Transverse colon (tissue), 4 donors: ENCODE measurements around the gene REEP5. TPM values are rescaled to one million over a fixed set of nuclear protein-coding genes. Genes with fewer than 3 reads are reported as not detected.
"Not testable (repeated sequence)": the region's sequence is repeated elsewhere in the genome, so short reads cannot be mapped to it uniquely, and the experiment has no call there.

Experiments
- DNase-seq: peaks from one replicate; pipeline ENCODE4 v3.0.0-alpha.2; 2019
- H3K27ac ChIP-seq, 4 donors: fragments of 200-600 bp; sonication (generic); 2 replicates each; pipeline ENCODE4 v1.5.1; 2016 to 2018; ENCODE audit warnings: inconsistent platforms in 4 of 4
- H3K27me3 ChIP-seq: fragments of 200-600 bp; sonication (generic); 2 replicates; pipeline ENCODE4 v1.5.1; 2017; ENCODE audit warnings: inconsistent platforms
- H3K36me3 ChIP-seq, 4 donors: fragments of 200-600 bp; sonication (generic); 2 replicates each; pipeline ENCODE4 v1.5.1; 2017 to 2019; ENCODE audit warnings: inconsistent platforms in 4 of 4
- H3K4me1 ChIP-seq, 4 donors: fragments of 200-600 bp; sonication (generic); 2 replicates each; pipeline ENCODE4 v1.5.1; 2017 to 2020; ENCODE audit warnings: inconsistent platforms in 4 of 4
- H3K4me3 ChIP-seq, 4 donors: fragments of 200-600 bp; sonication (generic); 1 replicate in 1 of 4; 2 replicates in 3 of 4; pipeline versions ENCODE4 v1.5.1 to v1.6.1; 2017 to 2019; ENCODE audit warnings: inconsistent platforms in 4 of 4
- H3K9me3 ChIP-seq, 2 donors: fragments of 200-600 bp; sonication (generic); 2 replicates each; pipeline ENCODE4 v1.5.1; 2017 to 2019; ENCODE audit warnings: inconsistent platforms in 2 of 2
- EP300 ChIP-seq: sonication (generic); formaldehyde crosslinking; IDR thresholded peaks from one replicate; pipeline ENCODE4 v1.6.1; 2017; ENCODE audit warnings: antibody characterized with exemption, low read depth
- POLR2A ChIP-seq: fragments of 450-650 bp; IDR thresholded peaks from one replicate; pipeline ENCODE4 v1.6.1; 2016; ENCODE audit warnings: antibody characterized with exemption, mild to moderate bottlenecking, moderate library complexity
- POLR2AphosphoS5 ChIP-seq, 3 donors: sonication (generic); formaldehyde crosslinking; IDR thresholded peaks; one replicate each; pipeline ENCODE4 v1.6.1; 2016; ENCODE audit warnings: antibody characterized with exemption in 3 of 3
- WGBS, 2 donors: methylation state at CpG; one replicate each; pipeline ENCODE4 v1.1.5; 2018; ENCODE audit warnings: low coverage in 1 of 2; 5-methylcytosine and 5-hydroxymethylcytosine counted together
- in situ Hi-C, 4 donors: fragments of 200-750 bp; cut with MboI; loops; one replicate each; pipeline versions ENCODE4 v1.15.0 to v1.15.1; 2017; ENCODE audit warnings: low sequenced_read_pairs in 3 of 4, low pct_ligation_motif_present in 1 of 4, low pct_unique_long_range_greater_than_20kb in 1 of 4
- intact Hi-C: fragments of 100-400 bp; cut with DNase I; formaldehyde crosslinking; loops from one replicate; pipeline ENCODE4 v1.15.1; 2023; ENCODE audit warnings: low total_unique reads
- total RNA-seq, 4 donors: library from RNA; depleted of rRNA; stranded (reverse); fragments of >200 nt; gene quantifications; one replicate each; pipeline ENCODE4 v1.1.0, GENCODE V29; 2016
- TF ChIP-seq, protein P1 (sequence below), 5 experiments: fragments of 200-600 bp in 3 of 5; fragments of 450-650 bp in 2 of 5; sonication (generic) in 3 of 5; IDR thresholded peaks; 1 replicate in 2 of 5; 2 replicates in 3 of 5; pipeline ENCODE4 v1.5.1; 2016 to 2017; ENCODE audit warnings: antibody characterized with exemption in 5 of 5, inconsistent platforms in 3 of 5, mild to moderate bottlenecking in 2 of 5, moderate library complexity in 1 of 5

REEP5 gene
- total RNA-seq, 4 donors from 2014 or later = 15.7 to 63.5 (median 56.4) TPM

DNA sequence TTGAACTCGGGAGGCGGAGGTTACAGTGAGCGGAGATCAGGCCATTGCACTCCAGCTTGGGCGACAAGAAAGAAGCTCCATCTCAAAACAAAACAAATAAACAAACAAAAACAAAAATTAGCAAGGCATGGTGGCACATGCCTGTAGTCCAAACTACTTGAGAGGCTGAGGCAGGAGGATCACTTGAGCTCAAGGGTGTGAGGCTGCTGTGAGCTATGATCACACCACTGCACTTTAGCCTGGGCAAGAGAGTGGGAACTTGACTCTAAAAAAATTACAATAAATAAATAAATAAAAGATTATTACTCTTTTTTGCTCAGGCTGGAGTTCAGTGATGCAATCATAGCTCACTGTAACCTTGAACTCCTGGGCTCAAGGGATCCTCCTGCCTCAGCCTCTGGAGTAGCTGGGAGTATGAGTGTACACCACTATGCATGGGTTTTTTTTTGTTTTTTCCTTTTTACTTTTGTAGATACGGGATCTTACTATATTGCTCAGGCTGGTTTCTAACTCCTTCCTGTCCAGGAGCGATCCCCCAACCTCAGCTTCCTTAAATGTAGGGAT is 45.6 kb upstream of the REEP5 start:
- no peaks in the 10 kb centered on the region for H3K4me1 ChIP-seq
- TF ChIP-seq, protein P1, sequence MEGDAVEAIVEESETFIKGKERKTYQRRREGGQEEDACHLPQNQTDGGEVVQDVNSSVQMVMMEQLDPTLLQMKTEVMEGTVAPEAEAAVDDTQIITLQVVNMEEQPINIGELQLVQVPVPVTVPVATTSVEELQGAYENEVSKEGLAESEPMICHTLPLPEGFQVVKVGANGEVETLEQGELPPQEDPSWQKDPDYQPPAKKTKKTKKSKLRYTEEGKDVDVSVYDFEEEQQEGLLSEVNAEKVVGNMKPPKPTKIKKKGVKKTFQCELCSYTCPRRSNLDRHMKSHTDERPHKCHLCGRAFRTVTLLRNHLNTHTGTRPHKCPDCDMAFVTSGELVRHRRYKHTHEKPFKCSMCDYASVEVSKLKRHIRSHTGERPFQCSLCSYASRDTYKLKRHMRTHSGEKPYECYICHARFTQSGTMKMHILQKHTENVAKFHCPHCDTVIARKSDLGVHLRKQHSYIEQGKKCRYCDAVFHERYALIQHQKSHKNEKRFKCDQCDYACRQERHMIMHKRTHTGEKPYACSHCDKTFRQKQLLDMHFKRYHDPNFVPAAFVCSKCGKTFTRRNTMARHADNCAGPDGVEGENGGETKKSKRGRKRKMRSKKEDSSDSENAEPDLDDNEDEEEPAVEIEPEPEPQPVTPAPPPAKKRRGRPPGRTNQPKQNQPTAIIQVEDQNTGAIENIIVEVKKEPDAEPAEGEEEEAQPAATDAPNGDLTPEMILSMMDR (IDR thresholded peaks at IDR 0.05) = no peak
- TF ChIP-seq EP300 (no peak), POLR2A (no peak), POLR2AphosphoS5 (IDR thresholded peaks at IDR 0.05) (no peak)
- WGBS, 2 donors = 92 to 93% methylated on average over 6 of the region's 6 CpGs
- DNase-seq = no peak
- H3K36me3 ChIP-seq = no peaks in the 10 kb centered on the region
- H3K27ac ChIP-seq = no peak overlapping the region
- in situ Hi-C loops (no loop called here), intact Hi-C loops (no loop called here)
- H3K27me3 ChIP-seq = no peaks in the 10 kb centered on the region
- no peaks in the 10 kb centered on the region for H3K9me3 ChIP-seq
- H3K4me3 ChIP-seq = no peak overlapping the region

DNA sequence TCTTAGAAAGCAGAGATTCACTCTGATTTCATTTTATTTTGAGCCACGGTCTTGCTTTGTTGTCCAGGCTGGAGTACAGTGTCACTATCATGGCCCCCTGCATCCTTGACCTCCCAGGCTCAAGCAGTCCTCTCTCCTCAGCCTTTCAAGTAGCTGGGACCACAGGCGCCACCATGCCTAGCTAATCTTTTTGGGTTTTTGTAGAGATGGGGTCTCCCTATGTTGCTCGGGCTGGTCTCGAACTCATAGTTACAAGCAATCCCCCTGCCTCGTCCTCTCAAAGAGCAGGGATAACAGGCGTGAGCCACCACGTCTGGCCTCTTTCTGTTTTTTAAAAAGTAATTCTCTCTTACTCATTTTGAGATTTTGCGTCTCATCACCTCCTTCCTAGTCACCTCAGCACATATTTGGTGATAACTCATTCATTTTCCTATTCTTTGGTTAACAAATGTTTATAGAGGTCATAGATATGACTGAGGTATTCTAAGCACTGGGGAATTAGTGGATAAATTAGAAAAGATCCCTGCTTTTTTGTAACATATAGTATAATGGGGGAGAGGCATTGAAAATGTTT is 43.8 kb upstream of the REEP5 start:
- intact Hi-C loops (no loop called here), in situ Hi-C loops (no loop called here)
- DNase-seq = no peak
- H3K4me3 ChIP-seq = no peak overlapping the region
- WGBS, 2 donors = 84 to 86% methylated on average over 7 to 8 of the region's 8 CpGs
- no peaks in the 10 kb centered on the region for H3K4me1 ChIP-seq
- no peak for TF ChIP-seq POLR2A
- TF ChIP-seq, protein P1 (IDR thresholded peaks at IDR 0.05) = no peak
- TF ChIP-seq POLR2AphosphoS5 (IDR thresholded peaks at IDR 0.05) = no peak
- TF ChIP-seq EP300 = no peak
- no peaks in the 10 kb centered on the region for H3K27me3 ChIP-seq
- H3K36me3 ChIP-seq = no peaks in the 10 kb centered on the region
- H3K27ac ChIP-seq = no peak overlapping the region
- H3K9me3 ChIP-seq = no peaks in the 10 kb centered on the region

DNA sequence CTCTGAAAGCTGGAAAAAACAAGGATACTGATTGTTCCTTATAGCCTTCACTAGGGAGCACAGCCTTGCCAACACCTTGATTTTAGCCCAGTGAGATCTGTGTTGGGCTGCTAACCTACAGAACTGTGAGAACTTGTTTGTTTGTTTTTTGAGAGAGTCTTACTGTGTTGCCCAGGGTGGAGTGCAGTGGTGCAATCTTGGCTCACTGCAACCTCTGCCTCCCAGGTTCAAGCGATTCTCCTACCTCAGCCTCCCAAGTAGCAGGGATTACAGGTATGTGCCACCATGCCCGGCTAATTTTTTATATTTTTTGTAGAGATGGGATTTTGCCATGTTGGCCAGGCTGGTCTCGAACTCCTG is 41.3 kb upstream of the REEP5 start:
- intact Hi-C loops, H3K27me3 ChIP-seq, H3K36me3 ChIP-seq, DNase-seq, H3K4me3 ChIP-seq, H3K9me3 ChIP-seq, in situ Hi-C loops, H3K27ac ChIP-seq: not testable (repeated sequence)
- 88 to 89% methylated on average over 3 of the region's 3 CpGs for WGBS, 2 donors
- H3K4me1 ChIP-seq = peaks cover 0 to 13% (median 5%) of the 10 kb centered on the region in 4 donors

DNA sequence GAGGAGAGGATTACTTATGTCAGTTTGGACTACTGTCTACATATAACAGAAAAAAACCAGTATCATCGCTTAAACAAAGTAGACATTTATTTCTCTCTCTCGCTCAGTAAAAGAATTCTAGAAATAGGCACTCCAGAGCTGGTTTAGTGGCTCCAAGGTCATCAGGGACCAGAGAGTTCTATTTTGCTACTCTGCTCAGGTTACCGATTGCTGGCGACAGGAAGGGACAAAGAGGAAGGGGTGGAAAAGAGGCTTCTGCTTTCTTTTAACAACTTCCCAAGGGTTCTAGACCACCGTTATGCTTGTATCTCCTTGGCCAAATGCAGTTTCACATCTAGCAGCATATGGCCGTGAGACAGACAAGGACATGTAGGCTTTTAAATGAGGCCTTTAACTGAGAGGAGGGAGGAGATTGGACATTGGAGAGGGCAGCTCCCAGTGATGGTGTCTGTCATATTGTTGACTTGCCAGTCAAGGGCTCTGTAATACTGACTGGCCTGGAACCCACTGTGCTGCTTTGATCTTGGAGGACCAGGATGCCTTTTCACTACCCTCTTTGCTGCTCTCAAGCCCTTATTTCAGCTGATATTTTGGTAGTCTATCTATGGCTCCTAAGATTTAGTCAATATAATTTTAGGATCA is 39.0 kb upstream of the REEP5 start:
- Histone ChIP-seq H3K4me3 (no peak overlapping the region), H3K27me3 (no peaks in the 10 kb centered on the region), H3K27ac (no peak overlapping the region), H3K4me1 (peaks cover 0 to 18% (median 9%) of the 10 kb centered on the region in 4 donors), H3K9me3 (no peaks in the 10 kb centered on the region), H3K36me3 (no peaks in the 10 kb centered on the region)
- intact Hi-C loops = no loop called here
- 93 to 100% methylated on average over 2 to 6 of the region's 6 CpGs for WGBS, 2 donors
- TF ChIP-seq EP300 (no peak), POLR2AphosphoS5 (IDR thresholded peaks at IDR 0.05) (no peak), POLR2A (no peak)
- TF ChIP-seq, protein P1 (IDR thresholded peaks at IDR 0.05) = no peak
- DNase-seq = no peak
- in situ Hi-C loops = no loop called here
